MM.1S (cell line): ENCODE measurements around the gene PDCD2L.
"Not testable (repeated sequence)": the region's sequence is repeated elsewhere in the genome, so short reads cannot be mapped to it uniquely, and the experiment has no call there.

Experiments
- DNase-seq: peaks from one replicate; pipeline ENCODE4 v3.0.0-alpha.2; 2015
- H2AFZ ChIP-seq: fragments of 300-600 bp; sonication (generic); 2 replicates; pipeline ENCODE4 v1.6.0; 2016; ENCODE audit warnings: antibody characterized with exemption, low read length
- H3F3A ChIP-seq: fragments of 300-600 bp; sonication (generic); 2 replicates; pipeline ENCODE4 v1.6.1; 2016; ENCODE audit warnings: mild to moderate bottlenecking, antibody characterized with exemption, low read length, moderate library complexity, mixed read lengths; ENCODE audit not compliant: insufficient read depth
- H3K27ac ChIP-seq: fragments of 300-600 bp; sonication (generic); 2 replicates; pipeline ENCODE4 v1.5.1; 2016; ENCODE audit warnings: mild to moderate bottlenecking, low read length
- H3K27me3 ChIP-seq: fragments of 300-600 bp; sonication (generic); replicated peaks from 2 replicates; pipeline ENCODE4 v1.6.0; 2016; ENCODE audit warnings: low read length; ENCODE audit not compliant: insufficient read depth
- H3K36me3 ChIP-seq: fragments of 300-600 bp; sonication (generic); replicated peaks from 2 replicates; pipeline ENCODE4 v1.6.1; 2016; ENCODE audit warnings: mild to moderate bottlenecking, low read length, mixed read lengths; ENCODE audit not compliant: insufficient read depth
- H3K4me1 ChIP-seq: fragments of 300-600 bp; sonication (generic); 2 replicates; pipeline ENCODE4 v1.6.1; 2016; ENCODE audit warnings: low read length, mixed read lengths
- H3K4me2 ChIP-seq: fragments of 300-600 bp; sonication (generic); 2 replicates; pipeline ENCODE4 v1.6.0; 2016; ENCODE audit warnings: low read depth, low read length
- H3K4me3 ChIP-seq: fragments of 300-600 bp; sonication (generic); 2 replicates; pipeline ENCODE4 v1.5.1; 2016; ENCODE audit warnings: low read length, mixed read lengths
- H3K79me2 ChIP-seq: fragments of 300-600 bp; sonication (generic); 2 replicates; pipeline ENCODE4 v1.6.1; 2016; ENCODE audit warnings: mixed run types, low read length, mixed read lengths
- H3K9ac ChIP-seq: fragments of 300-600 bp; sonication (generic); 2 replicates; pipeline ENCODE4 v1.6.1; 2016; ENCODE audit warnings: low read length, mixed read lengths
- H3K9me2 ChIP-seq: fragments of 300-600 bp; sonication (generic); replicated peaks from 2 replicates; pipeline ENCODE4 v1.6.1; 2016; ENCODE audit warnings: mild to moderate bottlenecking, low read length, mixed read lengths; ENCODE audit not compliant: insufficient read depth
- H3K9me3 ChIP-seq: fragments of 300-600 bp; sonication (generic); replicated peaks from 2 replicates; pipeline ENCODE4 v1.6.1; 2016; ENCODE audit warnings: mild to moderate bottlenecking, low read length, mixed read lengths; ENCODE audit not compliant: insufficient read depth
- H4K20me1 ChIP-seq: fragments of 300-600 bp; sonication (generic); 2 replicates; pipeline ENCODE4 v1.6.1; 2016; ENCODE audit warnings: mild to moderate bottlenecking, low read length, moderate library complexity, mixed read lengths; ENCODE audit not compliant: insufficient read depth
- CTCF ChIP-seq: fragments of 300-600 bp; sonication (generic); IDR thresholded peaks from 2 replicates; pipeline ENCODE4 v1.5.1; 2016; ENCODE audit warnings: antibody characterized with exemption, low read length, mixed read lengths
- EZH2 ChIP-seq: fragments of 300-600 bp; sonication (generic); optimal IDR thresholded peaks from 2 replicates; pipeline ENCODE3; 2017; ENCODE audit warnings: low read depth, mild to moderate bottlenecking, antibody characterized with exemption, low read length, mixed read lengths
- EZH2phosphoT487 ChIP-seq: fragments of 300-600 bp; sonication (generic); IDR thresholded peaks from 2 replicates; pipeline ENCODE4 v1.6.1; 2018; ENCODE audit warnings: antibody characterized with exemption, low read length

The PDCD2L gene

DNA sequence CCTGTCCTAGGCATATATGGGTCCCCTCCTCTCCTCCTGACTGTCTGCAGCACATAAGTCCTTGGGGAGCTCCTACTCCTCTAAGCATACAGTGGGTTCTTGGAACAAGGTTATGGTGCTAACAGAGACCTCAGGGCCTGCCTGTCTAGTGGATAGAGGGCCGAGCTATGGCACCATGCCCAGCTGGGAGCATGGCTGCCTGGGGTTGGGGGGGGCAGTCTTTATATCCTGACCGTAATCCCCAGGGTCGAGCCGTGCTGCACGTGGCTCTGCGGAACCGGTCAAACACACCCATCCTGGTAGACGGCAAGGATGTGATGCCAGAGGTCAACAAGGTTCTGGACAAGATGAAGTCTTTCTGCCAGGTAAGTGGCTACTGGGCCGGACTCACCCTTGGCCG lies 35.9 kb upstream of the PDCD2L start:
- no peak overlapping the region for H3K4me3 ChIP-seq
- H4K20me1 ChIP-seq, result peaks cover 14% of the 10 kb centered on the region
- no peak overlapping the region for H2AFZ ChIP-seq
- no peaks in the 10 kb centered on the region for H3K9me2 ChIP-seq
- no peak overlapping the region for H3K4me2 ChIP-seq
- no peaks in the 10 kb centered on the region for H3K9me3 ChIP-seq
- no peak overlapping the region for H3K9ac ChIP-seq
- H3K4me1 ChIP-seq, result peaks cover 19% of the 10 kb centered on the region; the same call in 1 of the 2 replicates
- DNase-seq, result no peak
- peaks cover 19% of the 10 kb centered on the region; the same call in 1 of the 2 replicates for H3K36me3 ChIP-seq
- H3F3A ChIP-seq, result peaks cover 11% of the 10 kb centered on the region; the same call in 1 of the 2 replicates
- no peak overlapping the region for H3K27ac ChIP-seq
- TF ChIP-seq EZH2phosphoT487, result no peak
- peaks cover 79% of the 10 kb centered on the region for H3K79me2 ChIP-seq
- H3K27me3 ChIP-seq, result no peaks in the 10 kb centered on the region

- not testable (repeated sequence) for H3K4me2 ChIP-seq, H3F3A ChIP-seq, H3K9me3 ChIP-seq, H2AFZ ChIP-seq, H3K9ac ChIP-seq, H3K27ac ChIP-seq, DNase-seq, H3K27me3 ChIP-seq, H3K4me3 ChIP-seq, H3K9me2 ChIP-seq
- Histone ChIP-seq H4K20me1 (peaks cover 17% of the 10 kb centered on the region), H3K79me2 (peaks cover 86% of the 10 kb centered on the region), H3K4me1 (peaks cover 16% of the 10 kb centered on the region; the same call in 1 of the 2 replicates), H3K36me3 (peaks cover 20% of the 10 kb centered on the region; the same call in 1 of the 2 replicates)
Observed at GRCh38 chr19:34369166-34369565, 35.0 kb upstream of the PDCD2L start.

GRCh38 chr19:34370117-34370516 lies 34.1 kb upstream of the PDCD2L start:
- Histone ChIP-seq H3K36me3 (peaks cover 22% of the 10 kb centered on the region; the same call in 1 of the 2 replicates), H3K4me3 (no peak overlapping the region), H3F3A (peaks cover 2% of the 10 kb centered on the region; the same call in 1 of the 2 replicates), H3K27ac (no peak overlapping the region), H4K20me1 (peaks cover 17% of the 10 kb centered on the region), H3K79me2 (peaks cover 94% of the 10 kb centered on the region), H3K4me2 (no peak overlapping the region), H2AFZ (no peak overlapping the region), H3K9ac (no peak overlapping the region), H3K9me3 (no peaks in the 10 kb centered on the region), H3K9me2 (no peaks in the 10 kb centered on the region), H3K4me1 (peaks cover 15% of the 10 kb centered on the region; the same call in 1 of the 2 replicates), H3K27me3 (no peaks in the 10 kb centered on the region)
- TF ChIP-seq CTCF (no peak), EZH2 (no peak), EZH2phosphoT487 (no peak)
- no peak for DNase-seq

- peaks cover 28% of the 10 kb centered on the region for H3K36me3 ChIP-seq
- peaks cover 94% of the 10 kb centered on the region for H3K79me2 ChIP-seq
- H3F3A ChIP-seq, result 0 out of 2 replicates have a peak, but pooled peaks cover 2% of the 10 kb centered on the region
- H3K4me1 ChIP-seq, result peaks cover 15% of the 10 kb centered on the region; the same call in 1 of the 2 replicates
- H3K9ac ChIP-seq, result no peak overlapping the region
- H4K20me1 ChIP-seq, result peaks cover 17% of the 10 kb centered on the region
- no peak overlapping the region for H3K4me2 ChIP-seq
- no peak for TF ChIP-seq CTCF
- TF ChIP-seq EZH2, result no peak
- no peak for TF ChIP-seq EZH2phosphoT487
- H3K4me3 ChIP-seq, result no peak overlapping the region
- H3K9me2 ChIP-seq, result no peaks in the 10 kb centered on the region
- H3K9me3 ChIP-seq, result no peaks in the 10 kb centered on the region
- no peak for DNase-seq
- no peak overlapping the region for H3K27ac ChIP-seq
- no peak overlapping the region for H2AFZ ChIP-seq
- no peaks in the 10 kb centered on the region for H3K27me3 ChIP-seq
Observed at GRCh38 chr19:34370983-34371382, 33.2 kb upstream of the PDCD2L start.
